ENCODE measurements around the gene LRCH3.
A peak's percentile ranks its signal among the peaks of the same experiment; 100 is the strongest.

The LRCH3 gene

GRCh38 chr3:197791113-197791891 lies at the start of gene LRCH3:
TSS of gene LRCH3 (plus strand) at chr3:197791254. CDS start at chr3:197791279, 25 bp downstream.
- DNase-seq, result peak; percentile 83

GRCh38 chr3:197742787-197743186 lies 48.3 kb upstream of the LRCH3 start:
- DNase-seq, result no peak

GRCh38 chr3:197746209-197746608 lies 44.8 kb upstream of the LRCH3 start:
- DNase-seq, result no peak

GRCh38 chr3:197746801-197747237 lies 44.2 kb upstream of the LRCH3 start:
- no peak for DNase-seq

GRCh38 chr3:197748597-197749314 lies 42.3 kb upstream of the LRCH3 start:
- DNase-seq, result no peak

GRCh38 chr3:197749315-197749600 lies 41.8 kb upstream of the LRCH3 start:
- DNase-seq, result peak; percentile 71

GRCh38 chr3:197749601-197750395 lies 41.3 kb upstream of the LRCH3 start, which contains the start of gene FYTTD1:
TSS of gene FYTTD1 (plus strand) at chr3:197749883. CDS start at chr3:197749972, 89 bp downstream.
- peak; percentile 93 for DNase-seq

GRCh38 chr3:197750396-197750831 lies 40.6 kb upstream of the LRCH3 start:
- peak; percentile 67 for DNase-seq

- peak; percentile 37 for DNase-seq
These were observed 40.0 kb upstream of the LRCH3 start for GRCh38 chr3:197750858-197751737.

- no peak for DNase-seq
These were observed 38.9 kb upstream of the LRCH3 start for GRCh38 chr3:197752107-197752506.

- no peak for DNase-seq
These were observed 37.8 kb upstream of the LRCH3 start for GRCh38 chr3:197753263-197753662.

- no peak for DNase-seq
These were observed 34.4 kb upstream of the LRCH3 start for GRCh38 chr3:197756704-197757103.

- DNase-seq, result no peak
These were observed 32.5 kb upstream of the LRCH3 start for GRCh38 chr3:197758512-197758911.

GRCh38 chr3:197761784-197762183 lies 29.3 kb upstream of the LRCH3 start:
- DNase-seq, result no peak

- DNase-seq, result no peak
These were observed 15.7 kb upstream of the LRCH3 start for GRCh38 chr3:197775317-197775716.

- DNase-seq, result no peak
These were observed 8.8 kb upstream of the LRCH3 start for GRCh38 chr3:197782230-197782629.

GRCh38 chr3:197784019-197784585 lies 7.0 kb upstream of the LRCH3 start:
- DNase-seq, result no peak

- no peak for DNase-seq
These were observed 3.6 kb upstream of the LRCH3 start for GRCh38 chr3:197787412-197787811.

GRCh38 chr3:197789309-197789708 lies 1.7 kb upstream of the LRCH3 start:
- DNase-seq, result no peak

GRCh38 chr3:197790033-197790432 lies 1.0 kb upstream of the LRCH3 start:
- DNase-seq, result no peak

GRCh38 chr3:197791892-197792647 lies 1.0 kb downstream of the LRCH3 start:
- peak; percentile 49 for DNase-seq

All from CD4-positive, alpha-beta T cell treated with Interleukin-6 for 4 hours (primary cell).